Vagina (tissue), 2 donors: Measurements from ENCODE around the gene GON4L.
"Not testable (repeated sequence)": the region's sequence is repeated elsewhere in the genome, so short reads cannot be mapped to it uniquely, and the experiment has no call there.

Experiments
- POLR2A ChIP-seq, 2 donors: fragments of 450-650 bp; IDR thresholded peaks; one replicate each; pipeline ENCODE4 v1.6.1; 2017; ENCODE audit warnings: antibody characterized with exemption in 2 of 2, mild to moderate bottlenecking in 2 of 2, moderate library complexity in 2 of 2
- POLR2AphosphoS5 ChIP-seq, 2 donors: sonication (generic); formaldehyde crosslinking; IDR thresholded peaks; one replicate each; pipeline ENCODE4 v1.9.0; 2017; ENCODE audit warnings: antibody characterized with exemption in 2 of 2, mild to moderate bottlenecking in 2 of 2, low read depth in 1 of 2; ENCODE audit not compliant: insufficient read depth in 1 of 2
- TF ChIP-seq, protein P1 (sequence below), 3 experiments: fragments of 450-650 bp in 2 of 3; fragments of 200-600 bp in 1 of 3; sonication (generic) in 1 of 3; IDR thresholded peaks; one replicate each; pipeline ENCODE4 v1.5.1; 2017 to 2019; ENCODE audit warnings: antibody characterized with exemption in 3 of 3, mild to moderate bottlenecking in 2 of 3, moderate library complexity in 2 of 3

DNA sequence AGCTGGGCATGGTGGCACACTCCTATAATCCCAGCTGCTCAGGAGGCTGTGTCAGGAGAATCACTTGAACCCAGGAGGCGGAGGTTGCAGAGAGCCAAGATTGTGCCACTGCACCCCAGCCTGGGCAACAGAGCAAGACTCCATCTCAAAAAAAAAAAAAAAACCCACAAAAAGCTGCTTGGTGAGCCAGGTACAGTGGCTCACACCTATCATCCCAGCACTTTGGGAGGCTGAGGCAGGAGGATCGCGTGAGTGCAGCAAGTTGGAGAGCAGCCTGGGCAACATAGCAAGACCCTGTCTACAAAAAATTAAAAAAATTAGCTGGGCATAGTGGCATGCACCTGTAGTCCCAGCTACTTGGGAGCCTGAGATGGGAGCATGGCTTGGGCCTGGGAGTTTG, 142.0 kb downstream of the GON4L start:
- TF ChIP-seq, protein P1, sequence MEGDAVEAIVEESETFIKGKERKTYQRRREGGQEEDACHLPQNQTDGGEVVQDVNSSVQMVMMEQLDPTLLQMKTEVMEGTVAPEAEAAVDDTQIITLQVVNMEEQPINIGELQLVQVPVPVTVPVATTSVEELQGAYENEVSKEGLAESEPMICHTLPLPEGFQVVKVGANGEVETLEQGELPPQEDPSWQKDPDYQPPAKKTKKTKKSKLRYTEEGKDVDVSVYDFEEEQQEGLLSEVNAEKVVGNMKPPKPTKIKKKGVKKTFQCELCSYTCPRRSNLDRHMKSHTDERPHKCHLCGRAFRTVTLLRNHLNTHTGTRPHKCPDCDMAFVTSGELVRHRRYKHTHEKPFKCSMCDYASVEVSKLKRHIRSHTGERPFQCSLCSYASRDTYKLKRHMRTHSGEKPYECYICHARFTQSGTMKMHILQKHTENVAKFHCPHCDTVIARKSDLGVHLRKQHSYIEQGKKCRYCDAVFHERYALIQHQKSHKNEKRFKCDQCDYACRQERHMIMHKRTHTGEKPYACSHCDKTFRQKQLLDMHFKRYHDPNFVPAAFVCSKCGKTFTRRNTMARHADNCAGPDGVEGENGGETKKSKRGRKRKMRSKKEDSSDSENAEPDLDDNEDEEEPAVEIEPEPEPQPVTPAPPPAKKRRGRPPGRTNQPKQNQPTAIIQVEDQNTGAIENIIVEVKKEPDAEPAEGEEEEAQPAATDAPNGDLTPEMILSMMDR (IDR thresholded peaks at IDR 0.05) = not testable (repeated sequence)
- not testable (repeated sequence) for TF ChIP-seq POLR2A (IDR thresholded peaks at IDR 0.05); POLR2AphosphoS5 (IDR thresholded peaks at IDR 0.05; ENCODE audit: insufficient read depth in 1 of 2, low read depth in 1 of 2)
